AG09309 (cell line): Measurements from ENCODE around the gene ZNF75A.
"Not testable (repeated sequence)": the region's sequence is repeated elsewhere in the genome, so short reads cannot be mapped to it uniquely, and the experiment has no call there.

ENCODE experiments used
- DNase-seq: peaks from one replicate; pipeline ENCODE4 v3.0.0-alpha.2; 2010; ENCODE audit warnings: low read depth
- H3K4me3 ChIP-seq: 2 replicates; pipeline ENCODE4 v1.5.1; 2011; ENCODE audit warnings: mild to moderate bottlenecking, low read depth, low read length, moderate library complexity; ENCODE audit not compliant: control insufficient read depth
- CTCF ChIP-seq: IDR thresholded peaks from 2 replicates; pipeline ENCODE4 v1.5.1; 2011; ENCODE audit warnings: mild to moderate bottlenecking, low read depth, low read length, inconsistent platforms; ENCODE audit not compliant: insufficient read depth, control insufficient read depth; ENCODE audit errors: missing control alignments

ZNF75A gene

GRCh38 chr16:3264137-3265036 is 40.9 kb upstream of the ZNF75A start:
- H3K4me3 ChIP-seq, result peak overlapping the region; percentile 84
- peak; percentile 43 for TF ChIP-seq CTCF
- peak; percentile 91 for DNase-seq

DNA sequence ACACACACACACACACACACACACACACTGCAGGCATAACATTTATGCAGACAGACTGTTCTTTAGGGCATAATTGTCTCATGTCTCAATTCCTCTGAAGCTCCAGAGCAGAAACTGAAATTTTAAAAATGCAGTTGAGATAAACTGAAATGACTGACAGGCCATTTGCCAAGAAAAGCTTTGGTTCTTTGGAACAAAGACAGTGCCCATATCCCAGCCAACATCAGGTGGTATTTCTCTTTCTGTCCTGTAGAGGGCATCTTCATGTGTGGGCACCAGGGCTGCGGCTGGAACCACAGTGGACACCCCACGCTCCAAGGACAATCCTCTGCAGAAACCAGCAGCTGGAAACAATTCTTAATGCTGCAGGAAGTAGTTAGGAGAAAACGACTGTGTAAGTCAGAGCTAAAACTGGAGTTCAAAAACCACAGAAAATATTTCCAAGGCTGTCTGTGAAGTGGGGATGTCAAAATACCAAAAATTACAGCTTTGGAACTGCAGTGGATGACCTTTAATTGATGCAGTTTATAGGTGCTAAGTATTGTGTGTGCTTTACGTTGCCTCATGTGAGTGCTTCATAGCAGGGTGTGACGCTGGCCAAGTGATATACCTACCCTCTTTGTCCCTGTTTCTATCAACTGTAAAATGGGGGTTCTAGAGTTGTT is 38.3 kb upstream of the ZNF75A start:
- peak; percentile 82 for DNase-seq
- H3K4me3 ChIP-seq, result no peak overlapping the region
- TF ChIP-seq CTCF, result peak; percentile 84

DNA sequence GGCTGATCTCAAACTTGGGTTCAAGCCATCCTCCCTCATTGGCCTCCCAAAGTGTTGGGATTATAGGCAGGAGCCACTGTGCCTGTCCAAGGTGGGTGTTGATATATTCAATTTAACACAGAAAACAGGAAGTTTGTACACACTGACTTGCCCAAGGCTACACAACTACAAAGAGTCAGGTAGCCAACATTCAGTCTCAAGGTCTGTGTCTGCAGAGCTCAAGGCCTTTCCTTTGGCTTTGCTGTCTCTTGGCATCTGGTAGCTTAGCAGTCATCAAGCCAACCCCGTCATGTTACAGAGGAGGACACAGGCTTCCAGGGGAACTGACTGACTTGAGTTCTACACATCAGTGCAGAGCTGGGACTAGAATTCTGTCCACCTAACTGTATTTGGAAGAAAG is 37.0 kb upstream of the ZNF75A start:
- no peak overlapping the region for H3K4me3 ChIP-seq
- DNase-seq, result no peak
- TF ChIP-seq CTCF, result no peak

- not testable (repeated sequence) for H3K4me3 ChIP-seq, DNase-seq
Observed at GRCh38 chr16:3270718-3271117, 34.6 kb upstream of the ZNF75A start.

- DNase-seq, H3K4me3 ChIP-seq: not testable (repeated sequence)
Observed at GRCh38 chr16:3271281-3271680, 34.0 kb upstream of the ZNF75A start.

DNA sequence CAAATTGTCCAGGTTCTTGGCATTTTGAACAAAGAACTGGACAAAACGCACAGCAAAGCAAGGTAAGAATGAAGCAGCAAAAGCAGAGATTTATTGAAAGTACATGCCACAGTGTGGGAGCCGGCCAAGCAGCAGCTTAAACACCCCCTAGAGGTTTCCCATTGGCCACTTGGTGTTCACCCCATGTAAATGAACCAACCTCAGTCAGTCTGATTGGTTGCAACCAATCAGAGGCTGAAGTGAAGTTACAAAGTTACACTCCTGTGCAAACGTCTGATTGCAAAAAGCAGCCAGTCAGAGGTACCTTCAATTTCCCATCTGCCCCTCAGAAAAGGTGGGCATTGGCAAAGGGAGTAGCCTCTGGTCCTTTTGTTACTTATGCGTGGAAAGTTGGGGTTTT is 30.8 kb upstream of the ZNF75A start:
- TF ChIP-seq CTCF, result no peak
- H3K4me3 ChIP-seq, result no peak overlapping the region
- no peak for DNase-seq

- no peak for TF ChIP-seq CTCF
- no peak overlapping the region for H3K4me3 ChIP-seq
- DNase-seq, result no peak
Observed at GRCh38 chr16:3274947-3275346, 30.4 kb upstream of the ZNF75A start.

- no peak for TF ChIP-seq CTCF
- H3K4me3 ChIP-seq, result no peak overlapping the region
- no peak for DNase-seq
Observed at GRCh38 chr16:3276679-3277078, 28.6 kb upstream of the ZNF75A start.
